Upper lobe of left lung (tissue), 6 donors: ENCODE data around the gene SFT2D3. TPM values are rescaled to one million over a fixed set of nuclear protein-coding genes. Genes with fewer than 3 reads are reported as not detected.

Experiments used
- ATAC-seq, 2 donors: fragments of 200-7000 bp; cut with Tn5 transposase; one replicate each; pipeline ENCODE4 v1.9.1; 2022; ENCODE audit warnings: mild to moderate bottlenecking in 2 of 2, moderate library complexity in 2 of 2; ENCODE audit not compliant: low FRiP score in 2 of 2
- DNase-seq, 2 donors: peaks; one replicate each; pipeline ENCODE4 v3.0.0-alpha.2; 2019 to 2020
- H3K27ac ChIP-seq, 4 donors: fragments of 200-600 bp; sonication (generic); one replicate each; pipeline ENCODE4 v1.5.1; 2016 to 2019
- H3K27me3 ChIP-seq, 4 donors: fragments of 200-600 bp; sonication (generic); one replicate each; pipeline ENCODE4 v1.5.1; 2017 to 2019
- H3K36me3 ChIP-seq, 4 donors: fragments of 200-600 bp; sonication (generic); one replicate each; pipeline ENCODE4 v1.5.1; 2016 to 2019
- H3K4me1 ChIP-seq, 4 donors: fragments of 200-600 bp; sonication (generic); one replicate each; pipeline ENCODE4 v1.5.1; 2018 to 2019
- H3K4me3 ChIP-seq, 4 donors: fragments of 200-600 bp; sonication (generic); one replicate each; pipeline ENCODE4 v1.5.1; 2017 to 2019; ENCODE audit warnings: mild to moderate bottlenecking in 2 of 4, moderate library complexity in 1 of 4
- H3K9me3 ChIP-seq, 4 donors: fragments of 200-600 bp; sonication (generic); one replicate each; pipeline ENCODE4 v1.5.1; 2018 to 2019
- CTCF ChIP-seq, 6 experiments: fragments of 450-650 bp in 4 of 6; fragments of 200-600 bp in 2 of 6; sonication (generic) in 2 of 6; IDR thresholded peaks; one replicate each; pipeline ENCODE4 v1.5.1; 2016 to 2019; ENCODE audit warnings: antibody characterized with exemption in 6 of 6
- EP300 ChIP-seq, 4 donors: sonication (generic); formaldehyde crosslinking; IDR thresholded peaks; one replicate each; pipeline ENCODE4 v1.5.1; 2017; ENCODE audit warnings: antibody characterized with exemption in 4 of 4, control low read depth in 2 of 4
- POLR2A ChIP-seq, 4 donors: fragments of 450-650 bp; IDR thresholded peaks; one replicate each; pipeline ENCODE4 v1.5.1; 2016 to 2017; ENCODE audit warnings: antibody characterized with exemption in 4 of 4, mild to moderate bottlenecking in 2 of 4
- POLR2AphosphoS5 ChIP-seq, 2 donors: sonication (generic); formaldehyde crosslinking; IDR thresholded peaks; one replicate each; pipeline ENCODE4 v1.5.1; 2017; ENCODE audit warnings: antibody characterized with exemption in 2 of 2
- WGBS, 2 donors: methylation state at CpG; one replicate each; pipeline ENCODE4 v1.1.5; 2017 to 2018; 5-methylcytosine and 5-hydroxymethylcytosine counted together
- total RNA-seq, 6 donors: library from RNA; depleted of rRNA in 4 of 6; stranded (reverse); fragments of >200 nt in 4 of 6; gene quantifications; one replicate each; pipeline versions ENCODE4 v1.1.0 to v1.2.1, GENCODE V29; 2016 to 2021
- donor health status: DM: no; HTN: no; CAD: no; lungs with moderate emphysema.
- donor health status: DM: no; HTN: yes; CAD: no; lungs with severe emphysema.

The SFT2D3 gene
- total RNA-seq, 6 donors from 2014 or later, result 6.4 to 13.1 (median 9.1) TPM

DNA sequence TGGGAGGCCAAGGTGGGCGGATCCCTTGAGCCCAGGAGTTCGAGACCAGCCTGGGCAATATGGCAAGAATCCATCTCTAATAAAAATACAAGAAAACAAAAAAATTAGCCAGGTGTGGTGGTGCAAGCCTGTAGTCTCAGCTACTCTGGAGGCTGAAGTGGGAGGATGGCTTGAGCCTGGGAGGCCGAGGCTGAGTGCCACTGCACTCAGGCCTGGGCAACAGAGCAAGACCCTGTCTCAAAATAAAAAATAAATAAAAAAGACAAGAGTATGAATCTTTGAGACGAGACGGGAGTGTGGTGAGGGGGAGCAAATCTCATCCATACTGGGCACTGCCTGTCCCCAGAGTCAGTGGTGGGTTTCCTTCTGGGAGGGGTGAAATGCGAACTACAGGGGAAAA, 43.2 kb upstream of the SFT2D3 start:
- no peak for TF ChIP-seq POLR2A (IDR thresholded peaks at IDR 0.05)
- no peak for TF ChIP-seq EP300 (IDR thresholded peaks at IDR 0.05)
- TF ChIP-seq POLR2AphosphoS5 (IDR thresholded peaks at IDR 0.05), result no peak
- no peak for TF ChIP-seq CTCF (IDR thresholded peaks at IDR 0.05)
- H3K4me1 ChIP-seq, result peaks cover 58 to 67% (median 63%) of the 10 kb centered on the region in 4 donors

DNA sequence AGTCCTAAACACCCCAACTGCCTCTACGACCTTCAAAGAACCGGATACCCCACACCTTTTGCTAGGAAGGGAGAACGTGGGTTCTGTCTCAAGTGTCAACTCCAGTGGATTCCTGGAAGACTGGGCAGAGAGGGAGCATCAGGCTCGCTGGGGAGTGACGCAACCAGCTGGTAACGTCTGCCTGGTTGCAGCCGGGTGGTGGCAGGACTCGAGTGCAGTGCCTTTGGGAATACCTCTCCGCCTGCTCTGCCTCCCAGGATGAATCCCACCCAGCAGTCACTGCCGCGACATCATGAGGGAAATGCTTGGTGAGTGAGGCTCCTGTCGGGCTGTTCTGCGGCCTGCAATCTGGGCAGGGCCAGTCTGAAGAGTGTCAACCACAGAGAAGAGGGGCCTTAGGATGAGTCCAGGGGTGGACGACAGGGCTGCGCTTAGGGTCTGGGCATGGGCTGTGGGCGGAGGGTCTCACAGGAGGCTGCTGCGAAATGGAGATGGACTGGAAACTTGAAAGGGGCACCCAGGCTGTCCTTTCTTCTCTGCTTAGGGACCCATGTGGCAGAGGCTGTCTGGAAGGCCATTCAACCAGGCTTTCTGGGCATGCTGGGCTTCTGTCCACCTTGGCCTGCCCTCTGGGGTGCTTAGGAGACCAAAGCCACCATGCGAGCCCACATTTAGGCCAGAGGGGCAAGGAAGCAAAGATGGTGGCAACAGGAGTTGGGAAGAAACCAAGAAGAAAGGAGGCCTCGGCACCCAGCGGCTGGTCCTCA, 42.5 kb upstream of the SFT2D3 start:
- Histone ChIP-seq H3K4me3 (no peak overlapping the region), H3K36me3 (peaks cover 0 to 49% (median 10%) of the 10 kb centered on the region in 4 donors), H3K9me3 (no peaks in the 10 kb centered on the region), H3K27ac (peak overlapping the region; percentile 84 to 96 (median 85)), H3K4me1 (peaks cover 64 to 73% (median 69%) of the 10 kb centered on the region in 4 donors), H3K27me3 (peaks cover 0 to under 1% (median under 1%) of the 10 kb centered on the region in 4 donors)
- TF ChIP-seq POLR2A (IDR thresholded peaks at IDR 0.05), result no peak
- TF ChIP-seq CTCF (IDR thresholded peaks at IDR 0.05), result peak in 1 of 6 experiments; percentile 23
- TF ChIP-seq POLR2AphosphoS5 (IDR thresholded peaks at IDR 0.05), result no peak
- no peak for TF ChIP-seq EP300 (IDR thresholded peaks at IDR 0.05)
- DNase-seq (peak in 1 of 2 donors; percentile 40), ATAC-seq (no peak)
- WGBS, 2 donors, result 76 to 79% methylated on average over 18 to 20 of the region's 20 CpGs

More for the DNA sequence above, 43.2 kb upstream of the SFT2D3 start:
- peaks cover 0 to 55% (median 13%) of the 10 kb centered on the region in 4 donors for H3K36me3 ChIP-seq
- peak overlapping the region; percentile 84 to 96 (median 85) for H3K27ac ChIP-seq
- DNase-seq, result no peak
- H3K9me3 ChIP-seq, result no peaks in the 10 kb centered on the region
- no peaks in the 10 kb centered on the region for H3K27me3 ChIP-seq
- WGBS, 2 donors, result 85 to 89% methylated on average over 6 of the region's 6 CpGs
- no peak overlapping the region for H3K4me3 ChIP-seq
- ATAC-seq, result no peak

- TF ChIP-seq POLR2A (IDR thresholded peaks at IDR 0.05), result peak in 1 of 4 donors; percentile 21
- peak in 1 of 6 experiments; percentile 22 for TF ChIP-seq CTCF (IDR thresholded peaks at IDR 0.05)
- peak; percentile 90 to 91 for TF ChIP-seq POLR2AphosphoS5 (IDR thresholded peaks at IDR 0.05)
- peak in 3 of 4 donors; percentile 59 to 98 (median 97) for TF ChIP-seq EP300 (IDR thresholded peaks at IDR 0.05)
- no peaks in the 10 kb centered on the region for H3K9me3 ChIP-seq
- H3K36me3 ChIP-seq, result peaks cover 0 to 41% (median 4%) of the 10 kb centered on the region in 4 donors
- H3K4me1 ChIP-seq, result peaks cover 67 to 82% (median 72%) of the 10 kb centered on the region in 4 donors
- 46 to 60% methylated on average over 9 to 14 of the region's 14 CpGs for WGBS, 2 donors
- H3K4me3 ChIP-seq, result no peak overlapping the region
- ATAC-seq, result peak in 1 of 2 donors; percentile 64
- peak overlapping the region; percentile 84 to 96 (median 86) for H3K27ac ChIP-seq
- DNase-seq, result peak; percentile 59 to 69
- peaks cover 0 to 6% (median under 1%) of the 10 kb centered on the region in 4 donors for H3K27me3 ChIP-seq
These were observed 41.6 kb upstream of the SFT2D3 start for GRCh38 chr2:127659408-127660290.

DNA sequence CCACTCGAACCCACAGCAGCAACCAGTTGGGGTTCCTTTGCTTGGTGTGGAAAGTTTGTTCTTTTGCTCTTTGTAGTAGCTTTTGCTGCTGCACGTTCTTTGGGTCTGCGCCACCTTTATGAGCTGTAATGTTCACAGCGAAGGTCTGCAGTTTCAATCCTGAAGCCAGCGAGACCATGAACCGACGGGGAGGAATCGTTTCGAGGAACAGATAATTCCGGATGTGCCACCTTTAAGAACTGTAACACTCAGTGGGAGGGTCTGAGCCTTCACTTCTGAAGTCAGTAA, 41.1 kb upstream of the SFT2D3 start:
- peaks cover 62 to 85% (median 74%) of the 10 kb centered on the region in 4 donors for H3K4me1 ChIP-seq
- H3K27me3 ChIP-seq, result peaks cover 0 to 6% (median under 1%) of the 10 kb centered on the region in 4 donors
- no peak for TF ChIP-seq EP300 (IDR thresholded peaks at IDR 0.05)
- TF ChIP-seq CTCF (IDR thresholded peaks at IDR 0.05), result no peak
- TF ChIP-seq POLR2A (IDR thresholded peaks at IDR 0.05), result no peak
- TF ChIP-seq POLR2AphosphoS5 (IDR thresholded peaks at IDR 0.05), result no peak
- 85 to 94% methylated on average over 10 of the region's 10 CpGs for WGBS, 2 donors
- H3K36me3 ChIP-seq, result peaks cover 0 to 38% (median 4%) of the 10 kb centered on the region in 4 donors
- no peak for ATAC-seq
- no peaks in the 10 kb centered on the region for H3K9me3 ChIP-seq
- no peak overlapping the region for H3K4me3 ChIP-seq
- peak overlapping the region; percentile 84 to 96 (median 86) for H3K27ac ChIP-seq
- no peak for DNase-seq
